ENCODE data around the gene VPS37B. TPM values are rescaled to one million over a fixed set of nuclear protein-coding genes. Genes with fewer than 3 reads are reported as not detected.

Gene VPS37B
- polyA plus RNA-seq, 1 of the 3 experiments (the other 2 are of a cell fraction): 41.1 TPM

- no peaks in the 10 kb centered on the region for H3K9me2 ChIP-seq
- 73% methylated on average over 4 of the region's 4 CpGs for WGBS (ENCODE audit: low lambda C conversion rate)
- TF ChIP-seq MEF2A (IDR thresholded peaks at IDR 0.05; ENCODE audit: borderline replicate concordance, low read depth): no peak
- no peak for TF ChIP-seq ZBTB33 (IDR thresholded peaks at IDR 0.05; ENCODE audit: borderline replicate concordance, low read depth)
- no peak for TF ChIP-seq MXI1 (IDR thresholded peaks at IDR 0.05; ENCODE audit: low read depth, low read length)
- TF ChIP-seq, protein P1, sequence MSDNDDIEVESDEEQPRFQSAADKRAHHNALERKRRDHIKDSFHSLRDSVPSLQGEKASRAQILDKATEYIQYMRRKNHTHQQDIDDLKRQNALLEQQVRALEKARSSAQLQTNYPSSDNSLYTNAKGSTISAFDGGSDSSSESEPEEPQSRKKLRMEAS (IDR thresholded peaks at IDR 0.05; ENCODE audit: low read depth): no peak
- no peak for TF ChIP-seq TCF12 (IDR thresholded peaks at IDR 0.05)
- TF ChIP-seq EP300 (IDR thresholded peaks at IDR 0.05; ENCODE audit: borderline replicate concordance in 1 of 2, low read depth in 1 of 2, low read length in 1 of 2): no peak
- no peak for TF ChIP-seq RCOR1 (IDR thresholded peaks at IDR 0.05; ENCODE audit: low read length)
- no peaks in the 10 kb centered on the region for H3K36me3 ChIP-seq (replicated peaks in 1 of 2; ENCODE audit: control insufficient read depth in 1 of 2, insufficient read depth in 2 of 2, low read length in 1 of 2)
- H3K4me2 ChIP-seq: no peak overlapping the region
- peaks cover 99% of the 10 kb centered on the region for H3K79me2 ChIP-seq (ENCODE audit: insufficient read depth)
- DNase-seq: no peak
- no peak overlapping the region for H3K27ac ChIP-seq (ENCODE audit: low read depth in 2 of 2, low read length in 1 of 2)
- ChIA-PET CTCF (no interaction called here), POLR2A (interaction anchor here (1.6 kb wide), 1 partner anchor 7 kb away, joined by 5 read pairs; no protein-coding TSS in a partner anchor)
- H3K9ac ChIP-seq: no peak overlapping the region
- no peak overlapping the region for H2AFZ ChIP-seq (ENCODE audit: low read depth)
- peaks cover 21% of the 10 kb centered on the region for H3F3A ChIP-seq (replicated peaks; ENCODE audit: insufficient read depth)
- peaks cover 71% of the 10 kb centered on the region for H4K20me1 ChIP-seq (ENCODE audit: insufficient read depth)
- no peaks in the 10 kb centered on the region for H3K27me3 ChIP-seq (ENCODE audit: insufficient read depth)
- H3K4me3 ChIP-seq (ENCODE audit: low read depth in 2 of 2, low read length in 1 of 2): no peak overlapping the region
- no peaks in the 10 kb centered on the region for H3K9me3 ChIP-seq
- peaks cover 7 to 43% of the 10 kb centered on the region in 2 experiments; a peak in 3 of 4 replicates for H3K4me1 ChIP-seq (ENCODE audit: control insufficient read depth in 1 of 2, insufficient read depth in 2 of 2, low read depth in 1 of 2, low read length in 1 of 2)
Observed at GRCh38 chr12:122884860-122885259, 11.1 kb downstream of the VPS37B start.

DNA sequence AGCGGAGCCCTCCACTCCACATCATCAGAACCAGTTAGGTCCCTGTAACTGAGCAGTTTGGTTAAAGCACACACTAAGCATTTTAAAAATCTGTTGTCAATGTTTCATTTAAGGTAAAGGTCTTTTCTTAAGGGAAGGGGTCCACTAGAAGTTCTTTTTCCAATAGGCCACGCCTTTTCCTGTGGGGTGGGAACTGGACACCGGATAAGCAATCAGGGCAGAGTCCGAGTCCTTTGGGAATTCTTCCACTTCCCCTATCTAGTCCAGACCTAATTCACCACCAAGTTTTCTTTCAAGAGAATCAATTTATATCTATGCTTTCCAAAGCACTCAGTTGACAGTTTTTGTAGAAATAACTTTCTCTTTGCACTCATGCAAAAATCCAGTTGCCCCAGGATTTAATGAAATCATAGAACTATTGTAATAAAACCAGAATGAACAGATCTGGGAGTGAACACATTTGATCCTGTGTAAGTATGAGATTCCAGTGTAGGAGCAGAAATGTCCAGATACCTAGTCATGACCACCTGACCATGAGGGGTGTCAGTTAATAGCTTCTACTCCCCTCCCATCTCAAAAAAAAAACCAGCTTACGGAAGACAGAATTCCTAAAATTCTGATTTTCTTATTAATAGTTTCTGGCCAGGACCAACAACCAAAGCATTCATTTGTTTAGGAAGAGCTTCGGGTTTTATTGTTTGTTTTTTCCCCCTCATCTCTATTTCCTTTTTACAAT, 11.7 kb downstream of the VPS37B start:
- Histone ChIP-seq H3K4me2 (no peak overlapping the region), H3K4me3 (ENCODE audit: low read depth in 2 of 2, low read length in 1 of 2) (no peak overlapping the region), H4K20me1 (ENCODE audit: insufficient read depth) (peaks cover 68% of the 10 kb centered on the region), H3K27me3 (ENCODE audit: insufficient read depth) (no peaks in the 10 kb centered on the region), H3K27ac (ENCODE audit: low read depth in 2 of 2, low read length in 1 of 2) (no peak overlapping the region), H3K79me2 (ENCODE audit: insufficient read depth) (peaks cover 99% of the 10 kb centered on the region), H3K9me2 (no peaks in the 10 kb centered on the region), H3K9ac (no peak overlapping the region), H3K36me3 (replicated peaks in 1 of 2; ENCODE audit: control insufficient read depth in 1 of 2, insufficient read depth in 2 of 2, low read length in 1 of 2) (no peaks in the 10 kb centered on the region), H3K9me3 (no peaks in the 10 kb centered on the region), H3K4me1 (ENCODE audit: control insufficient read depth in 1 of 2, insufficient read depth in 2 of 2, low read depth in 1 of 2, low read length in 1 of 2) (peaks cover 7 to 43% of the 10 kb centered on the region in 2 experiments; a peak in 3 of 4 replicates), H3F3A (replicated peaks; ENCODE audit: insufficient read depth) (peaks cover 21% of the 10 kb centered on the region), H2AFZ (ENCODE audit: low read depth) (no peak overlapping the region)
- CTCF ChIA-PET: interaction anchor here (1.2 to 1.3 kb wide), 2 partner anchors 36 to 90 kb away, joined by 3 read pairs; no protein-coding TSS in a partner anchor
- DNase-seq: no peak
- no peak for TF ChIP-seq CHD2 (IDR thresholded peaks at IDR 0.05; ENCODE audit: low read length, partially characterized antibody)
- TF ChIP-seq CTCF (IDR thresholded peaks at IDR 0.05): no peak
- no peak for TF ChIP-seq ZBTB33 (IDR thresholded peaks at IDR 0.05; ENCODE audit: borderline replicate concordance, low read depth)
- no peak for TF ChIP-seq TEAD4 (IDR thresholded peaks at IDR 0.05; ENCODE audit: borderline replicate concordance, insufficient read depth)
- POLR2A ChIA-PET: no interaction called here
- 90% methylated on average over 6 of the region's 6 CpGs for WGBS (ENCODE audit: low lambda C conversion rate)

Data from SK-N-SH (cell line).